Pericardium fibroblast (primary cell): ENCODE results near the gene GABRA5. TPM values are rescaled to one million over a fixed set of nuclear protein-coding genes. Genes with fewer than 3 reads are reported as not detected.

ENCODE experiments used
- total RNA-seq: library from RNA; depleted of rRNA; stranded (reverse); fragments of >200 nt; gene quantifications from 2 replicates; pipeline ENCODE4 v1.2.3, GENCODE V29; 2015

GABRA5 gene
- 0.23 TPM in 1 of 2 replicates, not detected in the other for total RNA-seq

DNA sequence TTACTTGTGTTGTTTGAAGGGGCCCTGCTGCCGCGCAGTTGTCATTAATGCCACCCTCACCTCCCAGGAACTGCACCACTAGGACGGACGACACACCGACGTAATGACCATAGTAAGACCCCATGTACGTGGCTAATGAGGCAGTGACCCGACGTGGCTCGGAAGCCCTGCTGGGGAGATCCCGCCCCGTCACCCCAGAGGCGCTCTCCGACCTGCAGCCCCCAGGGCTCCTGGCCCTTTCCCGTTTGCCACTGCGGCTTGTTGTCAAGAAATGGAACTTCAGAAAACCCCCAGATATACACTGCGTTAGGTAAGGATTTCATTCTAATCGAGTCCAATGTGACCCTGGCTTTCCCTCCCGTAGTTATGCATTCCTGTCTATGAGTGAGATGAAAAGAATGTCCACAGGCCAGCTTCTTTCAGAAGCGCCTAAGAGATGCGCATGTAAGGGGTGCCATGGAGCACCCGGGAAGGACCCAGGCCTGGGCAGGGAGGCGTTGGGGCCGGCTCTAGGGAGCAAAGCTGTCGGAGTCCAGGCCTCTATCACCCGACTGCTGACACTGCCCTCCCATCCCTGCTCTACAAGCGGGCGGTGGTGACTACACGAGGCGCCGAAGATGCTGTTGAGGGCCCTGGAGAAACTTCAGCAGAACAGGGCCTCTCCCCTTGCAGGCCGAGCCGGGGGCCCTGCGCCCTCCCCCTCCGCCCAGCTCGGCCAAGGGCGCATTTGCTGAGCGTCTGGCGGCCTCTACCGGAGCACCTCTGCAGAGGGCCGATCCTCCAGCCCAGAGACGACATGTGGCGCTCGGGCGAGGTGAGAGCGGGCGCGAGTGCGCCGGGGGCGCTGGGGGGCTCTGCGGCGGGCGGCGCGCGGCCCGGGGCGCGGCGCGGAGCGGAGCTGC lies at the start of gene GABRA5:
TSS of gene GABRA5 (plus strand) at position 765 of the 902 bp plus-strand sequence. CDS start 2,187 bp downstream, outside the sequence.

GRCh38 chr15:26970712-26971210 lies 103.9 kb downstream of the GABRA5 start, which contains the start of gene GABRG3:
TSS of gene GABRG3 (plus strand) at chr15:26971181.

Other genes starting within 250 kb of the GABRA5 start
- gene GABRB3, start 94.0 kb upstream of the GABRA5 start, total RNA-seq, result 0.09 and 1.3 TPM in 2 replicates
- not detected in 2 replicates for gene GABRG3, start 104.1 kb downstream of the GABRA5 start, total RNA-seq